ENCODE results near the gene BAZ1A.

GRCh38 chr14:34920339-34920738 lies 45.2 kb upstream of the BAZ1A start:
- TF ChIP-seq CTCF (conservative IDR thresholded peaks at IDR 0.05) (no peak), EZH2 (IDR thresholded peaks at IDR 0.05; ENCODE audit: low read depth) (no peak)
